HG03175 (cell line): ENCODE data around the gene SERPINE2.
A peak's percentile ranks its signal among the peaks of the same experiment; 100 is the strongest.
"Not testable (repeated sequence)": the region's sequence is repeated elsewhere in the genome, so short reads cannot be mapped to it uniquely, and the experiment has no call there.

ENCODE experiments used
- ATAC-seq: cut with Tn5 transposase; IDR thresholded peaks from one replicate; pipeline ENCODE4 v1.9.1; 2021; ENCODE audit warnings: mild to moderate bottlenecking, moderate library complexity; ENCODE audit not compliant: unreplicated experiment

SERPINE2 gene

DNA sequence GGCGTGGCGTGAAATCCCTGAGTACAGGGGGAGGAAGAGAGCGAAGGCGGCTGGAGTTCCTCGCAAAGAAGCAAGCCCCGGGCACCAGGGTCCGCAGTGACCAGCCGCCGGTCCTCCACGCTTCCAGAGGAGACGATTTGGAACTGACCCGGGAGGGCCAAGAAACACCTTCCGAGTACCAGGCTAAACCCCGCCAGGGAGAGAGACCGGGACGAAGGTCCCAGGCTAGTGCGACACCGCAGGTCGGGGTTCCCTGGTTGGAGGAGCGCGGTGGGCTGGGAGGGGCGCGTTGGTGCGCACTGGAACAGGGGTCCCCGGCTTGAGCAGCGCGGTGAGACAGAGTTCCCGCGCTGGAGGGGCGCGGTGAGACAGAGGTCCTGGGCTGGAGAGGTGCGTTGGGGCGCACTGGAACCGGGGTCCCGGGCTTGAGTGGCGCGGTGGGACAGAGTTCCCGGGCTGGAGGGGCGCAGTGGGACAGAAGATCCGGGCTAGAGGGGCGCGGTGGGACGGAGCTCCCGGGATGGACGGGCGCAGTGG lies 94.9 kb downstream of the SERPINE2 start:
- no peak for ATAC-seq

DNA sequence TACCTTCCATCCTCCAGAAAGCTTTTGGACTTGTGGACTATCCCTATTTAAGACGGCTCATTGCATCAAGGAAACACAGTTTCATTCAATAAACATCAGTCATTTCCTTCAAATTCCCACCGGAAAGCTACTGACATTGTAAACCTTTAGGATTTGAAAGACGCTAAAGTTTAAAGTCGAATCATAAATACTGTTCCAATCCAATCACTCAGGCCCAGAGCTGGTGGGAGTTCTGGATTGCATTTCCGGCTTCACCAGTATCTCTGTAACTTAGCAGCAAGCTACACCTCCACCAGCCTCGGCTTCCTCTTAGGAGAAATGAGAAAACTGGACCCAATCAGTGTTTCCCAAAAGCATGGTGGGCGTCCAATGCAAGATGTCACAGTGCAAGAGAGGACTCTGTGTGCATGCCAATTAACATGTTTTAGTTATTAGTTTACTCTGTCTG lies 95.5 kb downstream of the SERPINE2 start:
- ATAC-seq = no peak

GRCh38 chr2:223943135-223943534 lies 96.0 kb downstream of the SERPINE2 start:
- ATAC-seq = no peak

- peak; percentile 46 for ATAC-seq
These were observed 97.4 kb downstream of the SERPINE2 start for GRCh38 chr2:223941579-223942277.

- not testable (repeated sequence) for ATAC-seq
These were observed 99.6 kb downstream of the SERPINE2 start for GRCh38 chr2:223939438-223939837.

- no peak for ATAC-seq
These were observed 101.6 kb downstream of the SERPINE2 start for GRCh38 chr2:223937535-223937934.

DNA sequence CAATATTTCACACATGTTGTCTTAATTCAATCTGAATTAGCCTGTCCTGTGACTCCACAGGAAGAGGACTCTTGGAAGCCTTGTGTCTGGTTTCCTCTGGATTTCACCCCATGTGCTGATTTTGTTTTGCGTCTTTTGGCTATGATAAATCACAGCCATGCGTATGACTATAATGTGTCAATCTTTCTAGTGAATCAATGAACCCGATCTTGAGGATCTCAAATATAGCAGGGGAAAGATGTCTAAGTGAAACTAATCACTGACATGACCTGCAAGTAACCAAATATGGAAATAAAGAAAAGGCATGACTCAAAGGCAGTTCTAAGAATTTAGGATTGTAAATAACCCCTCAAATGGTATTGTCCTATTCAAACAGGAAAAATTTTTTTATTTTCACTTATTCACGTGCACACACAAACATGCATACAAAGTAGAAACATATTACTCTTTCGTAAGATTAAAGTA lies 102.2 kb downstream of the SERPINE2 start:
- no peak for ATAC-seq

- no peak for ATAC-seq
These were observed 103.5 kb downstream of the SERPINE2 start for GRCh38 chr2:223935459-223936125.

DNA sequence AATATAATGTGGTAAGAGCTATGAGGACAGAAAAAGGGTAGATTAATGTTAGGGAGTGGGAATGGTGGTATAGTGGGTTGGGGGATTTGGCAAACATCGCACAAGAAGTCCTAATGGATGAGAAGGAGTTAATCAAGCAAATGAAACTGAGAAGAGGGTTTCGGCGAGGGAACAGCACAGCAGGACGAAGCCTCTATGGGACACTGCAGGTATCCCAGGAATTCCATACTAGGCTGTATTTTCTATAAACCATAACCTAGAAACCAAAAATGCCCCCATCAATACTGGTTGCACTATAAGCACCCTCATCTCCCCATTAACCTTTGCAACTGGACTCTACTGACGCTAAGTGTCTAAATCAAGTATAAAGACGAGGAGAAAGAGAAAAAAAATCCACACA lies 104.2 kb downstream of the SERPINE2 start:
- ATAC-seq = no peak

GRCh38 chr2:223932816-223933800 lies 106.0 kb downstream of the SERPINE2 start:
- no peak for ATAC-seq

DNA sequence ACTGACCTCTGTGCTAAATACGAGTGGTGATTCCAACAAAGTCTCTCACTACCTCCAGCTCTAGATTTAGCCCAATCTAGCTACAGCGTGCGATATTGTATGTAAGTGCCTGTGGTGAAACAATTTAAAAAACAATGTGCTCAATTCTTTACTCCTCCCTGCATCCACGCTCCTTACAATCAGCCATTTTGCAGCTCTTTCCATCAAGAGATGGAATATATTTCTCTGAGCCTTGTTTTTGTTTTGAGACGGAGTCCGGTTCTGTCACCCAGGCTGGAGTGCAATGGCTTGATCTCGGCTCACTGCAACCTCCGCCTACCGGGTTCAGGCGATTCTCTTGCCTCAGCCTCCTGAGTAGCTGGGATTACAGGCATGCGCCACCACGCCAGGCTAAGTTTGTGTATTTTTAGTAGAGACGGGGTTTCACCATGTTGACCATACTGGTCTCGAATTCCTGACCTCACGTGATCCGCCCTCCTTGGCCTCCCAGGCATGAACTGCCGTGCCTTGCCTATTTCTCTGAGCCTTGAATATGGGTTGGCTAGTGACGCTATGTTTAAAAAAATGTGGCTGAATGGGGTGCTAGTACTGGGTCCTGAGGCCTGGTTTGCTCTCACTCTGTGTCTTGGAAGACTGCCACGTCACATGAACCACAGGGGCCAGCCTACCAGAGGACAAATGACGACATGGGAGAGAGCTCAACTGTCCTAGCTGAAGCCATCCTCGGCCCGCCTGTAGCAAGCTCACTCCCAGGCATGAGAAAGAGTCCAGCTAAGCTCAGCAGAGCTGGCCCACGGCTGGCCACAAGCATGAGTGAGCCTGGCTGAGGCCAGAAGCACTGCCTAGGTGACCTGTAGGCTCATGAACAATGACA lies 108.7 kb downstream of the SERPINE2 start:
- no peak for ATAC-seq

DNA sequence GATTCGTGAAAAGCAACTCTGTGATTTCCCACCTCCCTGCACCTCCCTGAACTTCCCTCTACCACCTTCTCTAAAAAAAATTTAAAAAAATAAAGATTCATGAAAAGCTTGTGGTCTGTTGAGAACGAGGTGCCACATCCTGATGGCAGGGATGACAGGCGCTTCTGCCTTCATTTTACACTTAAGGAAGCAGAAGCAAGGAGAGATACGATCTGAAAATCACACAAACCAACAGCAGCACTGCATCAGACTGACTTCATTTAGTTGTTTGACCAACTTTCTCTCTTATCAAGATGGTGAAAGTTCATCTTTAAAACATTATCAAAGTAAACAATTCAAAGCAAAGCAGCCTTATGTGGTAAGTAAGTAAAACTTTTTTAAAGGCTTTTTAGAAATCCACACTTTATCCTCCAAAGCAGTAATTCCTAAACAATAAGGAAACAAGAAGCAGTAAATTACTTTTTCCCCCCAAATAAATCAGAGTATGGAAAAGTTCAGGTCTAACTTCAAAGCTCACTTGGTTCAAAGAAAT lies 109.4 kb downstream of the SERPINE2 start:
- no peak for ATAC-seq

DNA sequence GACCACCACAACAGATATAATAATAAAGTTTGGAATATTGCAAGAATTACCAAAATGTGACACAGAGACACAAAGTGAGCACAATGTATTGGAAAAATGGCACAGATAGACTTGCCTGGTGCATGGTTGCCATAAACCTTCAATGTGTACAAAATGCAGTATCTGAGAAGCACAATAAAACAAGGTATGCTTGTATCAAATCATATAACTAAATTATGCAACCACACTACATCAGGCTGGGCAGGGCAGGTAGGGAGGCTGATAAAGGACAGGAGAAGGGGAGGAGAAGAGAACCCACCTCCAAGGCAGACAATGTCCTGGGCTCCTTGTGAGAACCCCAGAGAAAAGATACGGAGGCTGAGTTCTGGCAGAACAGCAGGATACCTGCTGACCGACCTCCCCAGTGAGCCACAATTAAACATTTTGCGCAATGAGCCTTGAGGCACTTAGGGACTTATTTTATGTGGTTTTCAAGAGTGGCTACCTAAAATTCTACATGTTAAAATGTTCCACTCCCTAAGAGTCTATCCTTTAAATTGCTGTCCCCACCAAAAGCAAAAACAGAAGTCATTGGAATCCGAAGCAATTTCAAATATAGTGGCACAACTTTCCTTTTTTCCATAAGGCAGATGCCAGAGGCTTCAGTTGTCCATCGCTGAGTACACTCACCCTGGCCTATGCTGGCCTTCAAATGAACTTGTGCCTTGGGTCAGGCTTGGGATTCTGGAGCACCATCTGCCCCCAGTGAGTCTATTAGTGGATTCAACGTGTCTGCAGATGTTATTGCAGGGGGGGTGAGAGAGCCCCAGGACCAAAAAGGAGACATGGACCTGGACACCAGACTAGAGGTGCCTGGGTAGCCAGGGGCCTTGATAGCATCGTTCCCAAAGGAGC lies 110.7 kb downstream of the SERPINE2 start:
- ATAC-seq = no peak

GRCh38 chr2:223925106-223925505 lies 114.0 kb downstream of the SERPINE2 start:
- no peak for ATAC-seq
